H54 (cell line): ENCODE results near the gene NHERF1.

Source experiments
- DNase-seq: peaks from one replicate; pipeline ENCODE4 v3.0.0; 2011; ENCODE audit warnings: low spot score, mixed read lengths; ENCODE audit not compliant: insufficient read length
- FAIRE-seq: peaks from 3 replicates; lab custom pipeline; 2011; peaks lifted over from hg19 to GRCh38; lab: Jason Lieb, UNC
- POLR2A ChIP-seq: IDR thresholded peaks from 2 replicates; pipeline ENCODE4 v1.6.1; 2011; ENCODE audit warnings: low read depth, mild to moderate bottlenecking, low read length

NHERF1 gene

DNA sequence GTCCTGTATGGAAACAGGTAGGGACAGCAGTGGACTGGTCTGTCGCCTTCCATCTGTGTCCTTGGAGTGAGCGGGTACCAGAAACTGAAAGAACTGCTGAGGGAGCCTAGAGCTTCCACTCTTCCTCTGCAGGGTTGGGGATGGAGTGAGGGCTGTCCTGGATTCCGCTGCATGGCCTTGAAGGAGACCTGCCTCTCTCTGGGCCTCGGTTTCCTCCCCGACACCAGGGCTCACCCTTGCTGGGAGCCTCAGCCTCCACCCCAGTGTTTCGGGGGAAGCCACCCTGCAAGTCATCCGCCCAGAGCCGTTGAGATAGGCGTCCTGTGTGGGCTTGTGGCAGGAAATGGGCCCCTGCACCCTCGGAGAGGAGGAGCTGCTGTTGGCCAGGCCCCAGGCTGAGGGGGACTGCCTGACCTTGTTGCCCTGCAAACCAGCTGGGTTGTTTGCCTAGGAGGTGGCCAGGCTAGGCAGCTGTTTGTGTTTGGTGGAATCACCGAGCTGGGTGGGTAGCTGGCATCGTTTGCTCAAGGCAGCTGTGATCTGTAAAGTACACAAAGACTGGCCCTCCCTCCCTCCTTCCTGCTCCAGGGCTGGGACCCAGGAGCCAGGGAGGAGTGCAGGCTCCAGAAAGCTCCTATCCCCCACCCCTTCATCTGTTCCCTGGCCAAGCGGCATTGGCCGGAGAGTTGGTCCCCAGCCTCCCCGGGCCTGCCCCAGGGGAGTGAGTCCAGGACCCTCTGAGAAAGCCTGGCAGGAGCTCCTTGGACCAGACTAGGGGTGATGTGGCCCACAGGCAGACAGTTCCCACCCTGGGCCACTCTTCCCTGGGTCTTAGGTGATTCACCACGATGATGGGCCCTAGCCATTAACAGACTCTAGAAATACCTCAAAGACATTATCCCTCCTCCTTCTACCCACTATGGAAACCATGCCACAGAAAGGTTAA is 10.1 kb upstream of the NHERF1 start:
- DNase-seq (no peak), FAIRE-seq (no peak)
- TF ChIP-seq POLR2A: no peak

DNA sequence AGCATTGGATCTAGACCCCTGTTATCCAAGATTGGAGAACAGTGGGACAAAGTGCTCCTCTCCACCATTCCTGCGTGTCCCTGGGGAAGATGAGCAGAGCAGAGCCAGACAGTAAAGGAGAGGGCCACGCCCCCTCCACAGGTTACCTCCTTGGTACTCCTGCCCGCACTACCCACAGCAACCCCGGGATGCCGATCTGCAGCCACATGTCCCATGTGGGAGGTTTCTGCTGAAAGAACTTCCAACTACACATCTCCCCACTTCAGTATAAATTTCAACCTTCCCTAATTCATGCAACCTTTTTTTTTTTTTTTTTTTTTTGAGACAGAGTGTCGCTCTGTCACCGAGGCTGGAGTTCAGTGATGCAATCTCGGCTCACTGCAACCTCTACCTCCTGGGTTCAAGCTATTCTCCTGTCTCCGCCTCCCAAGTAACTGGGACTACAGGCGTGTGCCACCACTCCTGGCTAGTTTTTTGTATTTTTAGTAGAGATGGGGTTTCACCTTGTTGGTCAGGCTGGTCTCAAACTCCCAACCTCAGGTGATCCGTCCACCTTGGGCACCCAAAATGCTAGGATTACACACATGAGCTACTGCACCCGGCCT is 9.1 kb upstream of the NHERF1 start:
- DNase-seq (no peak), FAIRE-seq (no peak)
- TF ChIP-seq POLR2A: no peak

DNA sequence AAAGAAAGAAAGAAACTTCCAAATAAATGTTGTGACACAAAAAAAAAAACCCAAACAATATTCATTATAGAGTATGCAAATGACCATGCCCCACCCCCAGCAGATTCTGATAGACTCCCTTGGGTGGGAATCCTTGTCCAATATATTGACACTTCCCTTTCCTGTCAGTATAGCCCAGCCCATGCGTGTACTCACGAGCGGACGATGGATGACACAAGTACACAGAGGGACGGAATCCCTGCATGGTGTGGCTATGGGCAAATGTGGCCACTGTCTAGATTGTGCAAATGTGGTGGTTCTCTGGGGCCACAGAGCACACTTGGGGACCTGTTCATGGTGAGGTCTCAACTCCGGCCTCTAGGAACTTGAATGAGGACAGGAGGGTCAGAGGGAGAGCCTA is 8.3 kb upstream of the NHERF1 start:
- FAIRE-seq: no peak
- TF ChIP-seq POLR2A: no peak
- no peak for DNase-seq

DNA sequence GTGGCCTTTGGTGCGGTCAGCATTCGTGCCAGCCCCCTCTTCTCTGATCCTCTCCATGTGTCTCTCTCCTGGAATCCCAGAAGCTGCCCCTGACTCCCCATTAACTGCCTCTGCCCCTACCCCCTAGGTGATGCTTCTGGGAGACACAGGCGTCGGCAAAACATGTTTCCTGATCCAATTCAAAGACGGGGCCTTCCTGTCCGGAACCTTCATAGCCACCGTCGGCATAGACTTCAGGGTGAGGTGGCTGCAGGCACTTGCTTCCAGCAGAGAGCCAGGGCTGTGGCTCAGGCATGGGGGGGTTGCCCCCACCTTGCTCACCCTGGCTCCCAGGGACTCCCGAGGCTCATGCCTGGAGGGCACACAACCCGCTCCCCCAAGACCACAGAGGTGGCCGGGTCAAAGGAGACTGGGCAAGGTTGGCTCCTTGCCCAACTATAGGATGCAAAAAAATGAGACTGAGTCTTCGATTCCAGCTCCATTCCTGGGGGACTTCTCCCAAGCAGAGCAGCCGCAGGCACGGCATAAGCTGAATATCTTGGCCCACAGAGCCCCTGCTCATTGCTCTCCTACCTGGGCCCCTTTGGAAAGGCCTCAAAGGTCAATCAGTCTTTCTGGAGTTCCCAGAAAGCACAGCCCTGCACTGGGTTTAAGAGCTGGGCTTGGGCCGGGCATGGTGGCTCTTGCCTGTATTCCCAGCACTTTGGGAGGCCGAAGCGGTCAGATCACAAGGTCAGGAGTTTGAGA is 7.6 kb upstream of the NHERF1 start:
- DNase-seq: no peak
- no peak for FAIRE-seq
- no peak for TF ChIP-seq POLR2A

DNA sequence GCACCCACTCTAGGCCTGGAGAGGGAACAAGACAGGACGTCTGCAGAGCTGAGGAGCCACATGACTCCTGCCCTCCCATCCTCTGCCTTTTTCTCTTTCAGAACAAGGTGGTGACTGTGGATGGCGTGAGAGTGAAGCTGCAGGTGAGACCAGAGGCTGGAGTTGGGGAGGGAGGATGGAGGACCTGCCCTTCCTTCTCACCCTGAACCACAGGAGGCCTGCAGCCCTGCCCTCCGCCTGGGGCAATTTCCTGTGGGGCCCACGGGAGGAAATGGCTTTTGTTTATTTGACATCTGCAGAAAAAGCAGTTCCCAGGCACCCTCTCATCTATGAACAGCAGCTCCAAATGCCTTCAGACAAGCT is 6.3 kb upstream of the NHERF1 start:
- DNase-seq: no peak
- FAIRE-seq: no peak
- TF ChIP-seq POLR2A: no peak

DNA sequence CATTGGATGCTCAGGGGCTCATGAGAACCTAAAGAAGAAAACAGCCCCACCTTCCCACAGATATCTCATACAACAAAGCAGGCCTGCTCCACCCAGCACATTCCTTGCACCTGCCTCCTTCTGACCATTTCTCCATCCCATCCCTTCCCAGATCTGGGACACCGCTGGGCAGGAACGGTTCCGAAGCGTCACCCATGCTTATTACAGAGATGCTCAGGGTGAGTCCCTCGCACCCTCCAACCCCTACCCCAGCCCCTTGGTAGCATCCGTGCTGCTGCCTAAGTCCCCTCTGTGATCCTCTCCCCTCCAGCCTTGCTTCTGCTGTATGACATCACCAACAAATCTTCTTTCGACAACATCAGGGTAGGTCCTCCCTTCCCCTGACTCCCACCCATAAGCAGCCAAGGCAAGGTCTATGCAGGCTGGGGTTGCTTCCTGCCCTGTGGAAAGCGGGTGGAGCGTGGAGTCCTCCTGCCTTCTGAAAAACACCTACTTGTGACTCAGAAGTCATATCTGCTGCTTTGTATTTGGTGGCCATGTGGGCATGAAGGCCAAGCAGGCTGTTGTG is 5.4 kb upstream of the NHERF1 start:
- TF ChIP-seq POLR2A: no peak
- no peak for DNase-seq
- no peak for FAIRE-seq

DNA sequence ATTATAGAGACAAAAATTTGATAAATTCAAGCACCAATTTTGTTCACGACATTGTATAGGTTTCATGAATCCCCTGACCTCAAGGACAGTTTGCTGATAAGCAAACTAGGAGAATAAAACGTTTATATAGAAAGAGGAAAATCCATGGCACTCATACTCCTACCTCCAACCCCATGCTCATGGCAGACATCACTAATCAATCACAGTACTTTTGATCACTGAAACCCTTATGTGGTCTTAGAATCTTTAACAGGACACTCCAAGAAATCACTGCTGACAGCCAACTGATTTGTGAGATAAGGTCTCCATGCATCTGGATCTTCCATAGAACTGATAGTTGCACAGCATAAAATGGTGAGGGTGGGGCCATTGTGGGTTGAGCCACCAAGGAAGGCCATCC is 4.7 kb upstream of the NHERF1 start:
- TF ChIP-seq POLR2A: no peak
- DNase-seq (no peak), FAIRE-seq (no peak)

DNA sequence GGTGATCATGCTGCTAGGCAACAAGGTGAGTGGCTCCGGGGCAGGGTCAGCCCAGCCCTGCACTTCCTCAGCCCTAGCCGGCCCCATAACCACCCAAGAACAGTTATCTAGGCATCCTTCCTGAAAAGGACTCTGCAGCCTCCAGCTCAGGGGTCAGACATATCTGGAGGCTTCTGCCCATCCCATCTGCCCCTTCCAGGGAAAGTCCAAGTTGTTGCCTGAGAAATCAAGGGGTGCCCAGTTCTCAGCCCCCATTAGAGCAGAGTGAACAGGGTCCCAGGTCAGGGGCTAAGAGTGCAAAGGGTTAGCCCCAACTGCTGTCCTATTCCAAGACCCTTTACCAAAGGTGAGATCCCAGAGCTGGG is 4.1 kb upstream of the NHERF1 start:
- DNase-seq (no peak), FAIRE-seq (no peak)
- TF ChIP-seq POLR2A: no peak

DNA sequence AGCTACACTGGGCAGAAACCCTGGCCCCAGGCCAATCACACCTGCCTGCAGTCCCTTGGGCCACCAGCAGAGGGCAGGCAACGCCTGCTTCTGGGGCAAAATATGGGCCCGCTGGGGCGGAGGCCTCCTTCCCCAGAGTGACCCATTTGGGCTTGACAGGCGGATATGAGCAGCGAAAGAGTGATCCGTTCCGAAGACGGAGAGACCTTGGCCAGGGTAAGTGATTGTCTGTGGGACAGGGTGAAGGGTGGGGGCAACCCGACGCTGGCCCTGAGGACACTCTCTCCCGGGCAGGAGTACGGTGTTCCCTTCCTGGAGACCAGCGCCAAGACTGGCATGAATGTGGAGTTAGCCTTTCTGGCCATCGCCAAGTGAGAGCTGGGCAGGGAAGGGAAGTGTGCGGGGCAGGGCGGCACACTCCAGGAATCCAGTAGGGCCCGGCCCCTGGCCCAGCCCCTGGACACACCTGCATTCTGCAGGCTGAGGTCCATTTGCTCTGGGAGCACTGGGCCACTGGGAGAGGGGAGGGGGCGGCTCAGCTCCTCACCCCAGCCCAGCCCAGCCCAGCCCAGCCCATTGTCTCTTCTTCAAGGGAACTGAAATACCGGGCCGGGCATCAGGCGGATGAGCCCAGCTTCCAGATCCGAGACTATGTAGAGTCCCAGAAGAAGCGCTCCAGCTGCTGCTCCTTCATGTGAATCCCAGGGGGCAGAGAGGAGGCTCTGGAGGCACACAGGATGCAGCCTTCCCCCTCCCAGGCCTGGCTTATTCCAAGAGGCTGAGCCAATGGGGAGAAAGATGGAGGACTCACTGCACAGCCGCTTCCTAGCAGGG is 3.5 kb upstream of the NHERF1 start:
- no peak for TF ChIP-seq POLR2A
- no peak for FAIRE-seq
- peak; percentile 95 for DNase-seq

DNA sequence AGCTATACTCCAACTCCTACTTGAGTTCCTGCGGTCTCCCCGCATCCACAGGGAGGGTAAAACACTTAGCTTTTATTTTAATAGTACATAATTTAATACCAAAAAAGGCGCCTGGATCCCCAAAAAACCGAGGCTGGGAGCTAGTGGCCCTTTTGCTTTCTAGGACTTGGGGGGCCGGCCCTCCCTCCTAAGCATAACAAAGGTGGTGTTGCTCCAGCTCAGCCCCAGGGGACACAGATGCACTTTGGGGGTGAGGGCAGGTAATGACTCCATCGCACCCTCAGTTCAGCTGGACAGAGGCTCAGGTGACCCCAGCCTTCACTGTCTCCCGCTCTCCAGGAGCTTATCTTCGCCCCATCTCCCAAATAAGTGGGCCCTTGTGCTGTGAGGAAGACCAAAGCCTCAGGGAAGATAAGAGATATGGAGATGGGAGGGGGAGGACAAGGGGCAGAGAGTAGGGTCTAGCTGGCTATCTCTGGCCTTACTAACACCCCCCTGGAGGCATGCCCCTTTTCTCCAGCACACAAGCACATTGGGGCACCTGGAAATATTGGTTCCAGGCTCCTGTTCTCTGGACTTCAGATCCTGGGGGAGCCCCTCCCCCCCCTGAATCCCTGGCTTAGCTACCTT is 2.8 kb upstream of the NHERF1 start:
- FAIRE-seq (no peak), DNase-seq (no peak)
- TF ChIP-seq POLR2A: no peak

DNA sequence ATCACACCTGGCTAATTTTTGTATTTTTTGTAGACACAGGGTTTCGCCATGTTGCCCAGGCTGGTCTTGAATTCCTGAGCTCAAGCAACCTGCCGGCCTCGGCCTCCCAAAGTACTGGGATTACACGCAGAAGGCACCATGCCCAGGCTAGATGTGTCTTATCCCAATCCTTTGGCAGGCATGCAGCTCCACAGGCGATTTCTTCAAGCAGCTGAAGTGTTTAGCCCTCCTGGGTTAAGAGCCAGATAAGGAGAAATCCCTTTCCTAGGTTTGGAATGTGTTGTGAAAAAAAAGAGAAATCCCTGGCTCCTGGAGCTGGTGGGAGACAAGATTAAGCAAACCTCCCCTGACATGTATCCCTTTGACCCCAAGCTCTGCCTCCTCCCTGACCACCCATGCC is 2.1 kb upstream of the NHERF1 start:
- no peak for DNase-seq
- FAIRE-seq: no peak

DNA sequence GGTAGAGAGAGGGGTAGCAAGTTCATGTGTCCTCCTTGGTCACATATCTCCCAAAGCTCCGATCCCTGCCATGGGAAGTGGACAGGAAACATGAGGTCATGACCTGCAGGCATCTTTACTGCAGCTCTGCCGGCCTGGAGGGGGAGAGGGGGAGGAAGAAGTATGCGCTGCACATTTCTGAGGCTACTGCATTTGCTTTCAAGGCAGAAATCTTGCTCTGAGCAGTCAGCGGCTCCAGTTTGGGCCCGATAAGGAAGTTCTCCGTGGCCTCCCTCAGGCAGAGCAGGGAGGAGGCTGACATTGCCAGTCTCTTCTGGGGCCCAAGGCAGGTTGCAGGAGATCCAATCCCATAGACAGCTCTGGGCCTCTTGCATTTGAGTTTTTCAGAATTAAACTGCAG is 1.5 kb upstream of the NHERF1 start:
- TF ChIP-seq POLR2A: no peak
- FAIRE-seq (no peak), DNase-seq (no peak)

More for the DNA sequence above, 2.1 kb upstream of the NHERF1 start:
- TF ChIP-seq POLR2A: no peak

DNA sequence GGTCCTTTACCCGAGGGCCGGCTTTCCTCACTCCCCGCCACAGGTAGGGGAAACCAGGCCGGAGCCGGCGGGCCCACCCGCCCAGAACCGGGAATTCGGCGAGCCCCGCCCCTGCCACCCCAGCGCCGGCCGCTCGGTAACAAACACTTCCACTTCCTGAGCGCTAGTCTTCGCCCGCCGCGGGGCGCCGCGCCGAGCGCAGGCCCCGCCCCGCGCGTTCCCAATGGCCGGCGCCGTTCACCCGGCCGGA is 224 bp upstream of the NHERF1 start:
- no peak for TF ChIP-seq POLR2A
- FAIRE-seq: no peak
- DNase-seq: peak; percentile 98
